ENCODE data around the gene UBE2J1. TPM values are rescaled to one million over a fixed set of nuclear protein-coding genes. Genes with fewer than 3 reads are reported as not detected.

UBE2J1 gene
- polyA plus RNA-seq, 1 donor (not counting 4 experiments of a cell fraction or from before 2014, with no cell fraction given), result 26.7 TPM

- H3K27ac ChIP-seq (ENCODE audit: control insufficient read depth, insufficient read depth, low read length), result no peak overlapping the region
- no peaks in the 10 kb centered on the region for H3K9me1 ChIP-seq (ENCODE audit: control insufficient read depth, extremely low read depth, insufficient read depth, low read length)
- dilution Hi-C loops (cut with MboI; ENCODE audit: extremely low pct_ligation_motif_present, low sequenced_read_pairs), result no loop called here
- no peak overlapping the region for H3K4me2 ChIP-seq (ENCODE audit: control insufficient read depth, extremely low read depth, insufficient read depth, low read depth, low read length)
- no peaks in the 10 kb centered on the region for H3K9me3 ChIP-seq (ENCODE audit: control insufficient read depth, low read depth, low read length)
- DNase-seq (ENCODE audit: low read depth, low spot score), result no peak
- H3K9ac ChIP-seq (ENCODE audit: control insufficient read depth, extremely low read depth, insufficient read depth, low read length), result no peak overlapping the region
- H3K27me3 ChIP-seq (ENCODE audit: control insufficient read depth, extremely low read depth, insufficient read depth, low read length), result peaks cover 4% of the 10 kb centered on the region
- H4K20me1 ChIP-seq (ENCODE audit: control insufficient read depth, extremely low read depth, insufficient read depth, low read length), result no peaks in the 10 kb centered on the region
- no peak for FAIRE-seq
- peaks cover 4% of the 10 kb centered on the region for H3K4me1 ChIP-seq (ENCODE audit: control insufficient read depth, extremely low read depth, insufficient read depth, low read length)
- peaks cover 6% of the 10 kb centered on the region for H3K79me2 ChIP-seq (ENCODE audit: control insufficient read depth, insufficient read depth, low read length)
- TF ChIP-seq EZH2 (IDR thresholded peaks at IDR 0.05; ENCODE audit: low read length) (no peak), CTCF (optimal IDR thresholded peaks at IDR 0.05 in 1 of 3, IDR thresholded peaks at IDR 0.05 in 1 of 3, conservative IDR thresholded peaks at IDR 0.05 in 1 of 3; ENCODE audit: extremely low read depth in 1 of 3, insufficient read depth in 2 of 3, low read length in 3 of 3) (no peak)
- no peak overlapping the region for H3K4me3 ChIP-seq (ENCODE audit: control insufficient read depth in 2 of 3, extremely low read depth in 1 of 3, insufficient read depth in 2 of 3, low read depth in 1 of 3, low read length in 3 of 3)
- no peak overlapping the region for H2AFZ ChIP-seq (ENCODE audit: control insufficient read depth, low read length)
- H3K36me3 ChIP-seq (ENCODE audit: control insufficient read depth in 2 of 2, extremely low read depth in 1 of 2, insufficient read depth in 2 of 2, low read length in 2 of 2), result no peaks in the 10 kb centered on the region
These were observed 4.2 kb upstream of the UBE2J1 start for GRCh38 chr6:89356642-89357170.

GRCh38 chr6:89355511-89356194 is 3.1 kb upstream of the UBE2J1 start:
- Histone ChIP-seq H3K9me1 (ENCODE audit: control insufficient read depth, extremely low read depth, insufficient read depth, low read length) (no peaks in the 10 kb centered on the region), H2AFZ (ENCODE audit: control insufficient read depth, low read length) (no peak overlapping the region), H3K4me1 (ENCODE audit: control insufficient read depth, extremely low read depth, insufficient read depth, low read length) (peaks cover 10% of the 10 kb centered on the region), H3K27me3 (ENCODE audit: control insufficient read depth, extremely low read depth, insufficient read depth, low read length) (peaks cover 4% of the 10 kb centered on the region), H4K20me1 (ENCODE audit: control insufficient read depth, extremely low read depth, insufficient read depth, low read length) (no peaks in the 10 kb centered on the region), H3K4me3 (ENCODE audit: control insufficient read depth in 2 of 3, extremely low read depth in 1 of 3, insufficient read depth in 2 of 3, low read depth in 1 of 3, low read length in 3 of 3) (no peak overlapping the region), H3K27ac (ENCODE audit: control insufficient read depth, insufficient read depth, low read length) (no peak overlapping the region), H3K79me2 (ENCODE audit: control insufficient read depth, insufficient read depth, low read length) (peaks cover 14% of the 10 kb centered on the region), H3K4me2 (ENCODE audit: control insufficient read depth, extremely low read depth, insufficient read depth, low read depth, low read length) (no peak overlapping the region), H3K9me3 (ENCODE audit: control insufficient read depth, low read depth, low read length) (no peaks in the 10 kb centered on the region), H3K9ac (ENCODE audit: control insufficient read depth, extremely low read depth, insufficient read depth, low read length) (no peak overlapping the region), H3K36me3 (ENCODE audit: control insufficient read depth in 2 of 2, extremely low read depth in 1 of 2, insufficient read depth in 2 of 2, low read length in 2 of 2) (no peaks in the 10 kb centered on the region)
- DNase-seq (ENCODE audit: low read depth, low spot score) (no peak), FAIRE-seq (no peak)
- no peak for TF ChIP-seq CTCF (optimal IDR thresholded peaks at IDR 0.05 in 1 of 3, IDR thresholded peaks at IDR 0.05 in 1 of 3, conservative IDR thresholded peaks at IDR 0.05 in 1 of 3; ENCODE audit: extremely low read depth in 1 of 3, insufficient read depth in 2 of 3, low read length in 3 of 3)
- TF ChIP-seq EZH2 (IDR thresholded peaks at IDR 0.05; ENCODE audit: low read length), result no peak
- dilution Hi-C loops (cut with MboI; ENCODE audit: extremely low pct_ligation_motif_present, low sequenced_read_pairs), result no loop called here
